ENCODE measurements around the gene ARL4D. TPM values are rescaled to one million over a fixed set of nuclear protein-coding genes. Genes with fewer than 3 reads are reported as not detected.

Gene ARL4D
- total RNA-seq, 1 donor = 22.2 TPM

GRCh38 chr17:43446773-43447172 lies 48.0 kb downstream of the ARL4D start:
- TF ChIP-seq CTCF (IDR thresholded peaks at IDR 0.05; ENCODE audit: insufficient read depth, low read length) = no peak
- DNase-seq (ENCODE audit: low read depth) = no peak
- H3K4me3 ChIP-seq (ENCODE audit: low read depth, low read length) = no peak overlapping the region

- no peak for DNase-seq (ENCODE audit: low read depth)
- no peak for TF ChIP-seq CTCF (IDR thresholded peaks at IDR 0.05; ENCODE audit: insufficient read depth, low read length)
- no peak overlapping the region for H3K4me3 ChIP-seq (ENCODE audit: low read depth, low read length)
Measured at GRCh38 chr17:43448720-43449469, 50.1 kb downstream of the ARL4D start.

- no peak for DNase-seq (ENCODE audit: low read depth)
- TF ChIP-seq CTCF (IDR thresholded peaks at IDR 0.05; ENCODE audit: insufficient read depth, low read length) = no peak
- no peak overlapping the region for H3K4me3 ChIP-seq (ENCODE audit: low read depth, low read length)
Measured at GRCh38 chr17:43449470-43450248, 50.9 kb downstream of the ARL4D start.

Small RNAs within 50 kb of the gene (small RNA-seq; reads per million reads assigned to genes)
- gene RNU6-1137P (not detected), gene RNU6-406P (not detected), gene RNU6-470P (not detected)

Other genes with a start within 250 kb of the ARL4D start
- gene NBR1, start 227.8 kb upstream of the ARL4D start, total RNA-seq (ENCODE audit: low replicate concordance) = 63.2 and 111 TPM in 2 replicates
- 4.3 and 7.2 TPM in 2 replicates for gene TMEM106A, start 187.1 kb upstream of the ARL4D start, total RNA-seq (ENCODE audit: low replicate concordance)
- gene CCDC200, start 170.4 kb upstream of the ARL4D start, total RNA-seq (ENCODE audit: low replicate concordance) = not detected in 2 replicates
- not detected in 2 replicates for gene RNU2-1, start 165.0 kb upstream of the ARL4D start, total RNA-seq (ENCODE audit: low replicate concordance)
- gene DHX8, start 85.0 kb downstream of the ARL4D start, total RNA-seq (ENCODE audit: low replicate concordance) = 44.1 and 58.4 TPM in 2 replicates
- gene ETV4, start 147.3 kb downstream of the ARL4D start, total RNA-seq (ENCODE audit: low replicate concordance) = 0.41 and 6.1 TPM in 2 replicates